Right lobe of liver (tissue), 4 donors: Measurements from ENCODE around the gene BARHL1.

Source experiments
- POLR2A ChIP-seq: fragments of 450-650 bp; IDR thresholded peaks from one replicate; pipeline ENCODE4 v1.6.1; 2017; ENCODE audit warnings: antibody characterized with exemption, mild to moderate bottlenecking
- TF ChIP-seq, protein P1 (sequence below), 4 donors: fragments of 200-600 bp in 3 of 4; fragments of 450-650 bp in 1 of 4; IDR thresholded peaks; one replicate each; pipeline versions ENCODE4 v1.5.1 to v1.8.0; 2016 to 2022; ENCODE audit warnings: antibody characterized with exemption in 4 of 4, mild to moderate bottlenecking in 2 of 4
- donor health status: DM: no; HTN: no; CAD: no.
- donor health status: DM: no; HTN: no; CAD: no.
- donor health status: DM: no; HTN: yes; CAD: no.

GRCh38 chr9:132626285-132626684, 43.9 kb downstream of the BARHL1 start:
- TF ChIP-seq, protein P1, sequence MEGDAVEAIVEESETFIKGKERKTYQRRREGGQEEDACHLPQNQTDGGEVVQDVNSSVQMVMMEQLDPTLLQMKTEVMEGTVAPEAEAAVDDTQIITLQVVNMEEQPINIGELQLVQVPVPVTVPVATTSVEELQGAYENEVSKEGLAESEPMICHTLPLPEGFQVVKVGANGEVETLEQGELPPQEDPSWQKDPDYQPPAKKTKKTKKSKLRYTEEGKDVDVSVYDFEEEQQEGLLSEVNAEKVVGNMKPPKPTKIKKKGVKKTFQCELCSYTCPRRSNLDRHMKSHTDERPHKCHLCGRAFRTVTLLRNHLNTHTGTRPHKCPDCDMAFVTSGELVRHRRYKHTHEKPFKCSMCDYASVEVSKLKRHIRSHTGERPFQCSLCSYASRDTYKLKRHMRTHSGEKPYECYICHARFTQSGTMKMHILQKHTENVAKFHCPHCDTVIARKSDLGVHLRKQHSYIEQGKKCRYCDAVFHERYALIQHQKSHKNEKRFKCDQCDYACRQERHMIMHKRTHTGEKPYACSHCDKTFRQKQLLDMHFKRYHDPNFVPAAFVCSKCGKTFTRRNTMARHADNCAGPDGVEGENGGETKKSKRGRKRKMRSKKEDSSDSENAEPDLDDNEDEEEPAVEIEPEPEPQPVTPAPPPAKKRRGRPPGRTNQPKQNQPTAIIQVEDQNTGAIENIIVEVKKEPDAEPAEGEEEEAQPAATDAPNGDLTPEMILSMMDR (IDR thresholded peaks at IDR 0.05): no peak
- no peak for TF ChIP-seq POLR2A
